KMS-11 (cell line): Measurements from ENCODE around the gene NMD3.
"Not testable (repeated sequence)": the region's sequence is repeated elsewhere in the genome, so short reads cannot be mapped to it uniquely, and the experiment has no call there.

ENCODE experiments used
- H2AFZ ChIP-seq: fragments of 200-600 bp; sonication (generic); 2 replicates; pipeline ENCODE4 v1.6.1; 2016; ENCODE audit warnings: antibody characterized with exemption, mixed run types, low read depth
- H3K27ac ChIP-seq: fragments of 200-600 bp; sonication (generic); 2 replicates; pipeline ENCODE4 v1.6.1; 2016; ENCODE audit warnings: mild to moderate bottlenecking, mixed run types
- H3K27me3 ChIP-seq: fragments of 200-600 bp; sonication (generic); 2 replicates; pipeline ENCODE4 v1.6.1; 2017; ENCODE audit warnings: mild to moderate bottlenecking, low read depth, mixed run types, moderate library complexity; ENCODE audit not compliant: insufficient read depth
- H3K36me3 ChIP-seq: fragments of 200-600 bp; sonication (generic); 2 replicates; pipeline ENCODE4 v1.6.1; 2017; ENCODE audit warnings: mild to moderate bottlenecking, mixed run types; ENCODE audit not compliant: insufficient read depth
- H3K4me1 ChIP-seq: fragments of 200-600 bp; sonication (generic); 2 replicates; pipeline ENCODE4 v1.6.1; 2016; ENCODE audit warnings: mild to moderate bottlenecking, low read depth, mixed run types; ENCODE audit not compliant: poor library complexity, severe bottlenecking
- H3K4me2 ChIP-seq: fragments of 200-600 bp; sonication (generic); 2 replicates; pipeline ENCODE4 v1.7.0; 2016; ENCODE audit warnings: mild to moderate bottlenecking, mixed run types
- H3K4me3 ChIP-seq: fragments of 200-600 bp; sonication (generic); IDR thresholded peaks from 2 replicates; pipeline ENCODE4 v1.6.1; 2017; ENCODE audit warnings: low read depth, low read length, mixed read lengths; ENCODE audit not compliant: insufficient read depth
- H3K79me2 ChIP-seq: fragments of 200-600 bp; sonication (generic); 2 replicates; pipeline ENCODE4 v1.6.1; 2016; ENCODE audit warnings: low read depth, mixed run types; ENCODE audit not compliant: insufficient read depth
- H3K9ac ChIP-seq: fragments of 200-600 bp; sonication (generic); 2 replicates; pipeline ENCODE4 v1.6.1; 2016; ENCODE audit warnings: mild to moderate bottlenecking, mixed run types
- H4K20me1 ChIP-seq: fragments of 200-600 bp; sonication (generic); 2 replicates; pipeline ENCODE4 v1.6.1; 2016; ENCODE audit warnings: mild to moderate bottlenecking, mixed run types; ENCODE audit not compliant: insufficient read depth
- TF ChIP-seq, protein P1 (sequence below): fragments of 200-600 bp; sonication (generic); conservative IDR thresholded peaks from 2 replicates; pipeline ENCODE4 v1.6.1; 2017; ENCODE audit warnings: low read depth, mild to moderate bottlenecking, antibody characterized with exemption, low read length, moderate library complexity, mixed read lengths

Gene NMD3

DNA sequence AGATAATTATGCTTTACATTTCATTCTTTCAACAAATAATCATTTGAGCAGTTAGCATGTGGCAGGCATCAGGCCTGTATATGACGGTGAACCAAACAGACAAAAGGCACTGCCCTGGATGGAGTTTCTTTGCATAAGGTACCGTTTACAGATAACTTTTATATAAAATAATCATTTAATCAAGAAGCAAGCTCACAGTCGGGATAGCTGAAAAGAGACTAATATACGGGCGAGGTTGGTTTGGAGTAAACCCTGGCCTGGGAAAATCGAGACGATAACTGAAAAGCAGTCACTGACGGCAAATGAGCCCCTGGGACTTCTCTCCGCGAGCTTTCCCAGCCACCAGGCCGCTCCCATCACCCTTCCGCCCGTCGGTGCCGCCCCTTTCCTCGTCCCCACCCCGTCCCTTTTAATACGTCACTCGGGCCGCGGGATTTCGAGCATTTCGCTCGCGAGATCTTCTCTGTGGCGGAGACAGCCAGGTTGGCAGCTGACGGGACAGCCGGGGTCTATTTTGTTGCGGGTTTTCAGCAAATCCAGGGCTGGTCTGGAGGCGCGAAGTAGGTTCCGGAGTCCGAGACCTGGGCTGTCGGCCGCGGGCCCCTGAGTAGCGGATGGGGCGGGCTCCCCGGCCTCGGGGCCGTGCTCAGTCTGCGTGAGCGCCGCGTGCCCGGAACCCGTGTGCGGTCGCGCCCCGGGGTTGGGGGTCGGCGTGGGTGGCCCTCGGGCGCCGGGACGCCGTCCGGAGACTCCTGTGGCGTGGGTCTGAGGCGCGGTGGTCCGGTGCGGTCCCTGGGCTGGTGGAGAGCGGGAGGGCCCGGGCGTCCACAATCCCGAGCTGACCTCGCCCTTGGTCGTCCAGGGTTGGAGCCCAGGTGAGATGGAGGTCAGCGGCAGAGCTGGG lies at the start of gene NMD3:
NMD3 (plus strand) TSS at position 462 of the 904 bp plus-strand sequence. CDS start 703 bp downstream, outside the sequence.
- peak within 1 kb of the TSS; percentile 92 for H3K9ac ChIP-seq
- peak within 1 kb of the TSS; percentile 86 for H2AFZ ChIP-seq
- peak within 1 kb of the TSS; percentile 61 for H3K4me3 ChIP-seq
- peaks cover 7% of the 10 kb centered on the region; the same call in 1 of the 2 replicates for H4K20me1 ChIP-seq
- H3K4me1 ChIP-seq = peaks cover 28% of the 10 kb centered on the region
- no peaks in the 10 kb centered on the region; the same call in 1 of the 2 replicates for H3K36me3 ChIP-seq
- H3K4me2 ChIP-seq = peak within 1 kb of the TSS; percentile 83
- H3K27ac ChIP-seq = peak within 1 kb of the TSS; percentile 68
- H3K79me2 ChIP-seq = peaks cover 36% of the 10 kb centered on the region
- H3K27me3 ChIP-seq = no peaks in the 10 kb centered on the region
- TF ChIP-seq, protein P1, sequence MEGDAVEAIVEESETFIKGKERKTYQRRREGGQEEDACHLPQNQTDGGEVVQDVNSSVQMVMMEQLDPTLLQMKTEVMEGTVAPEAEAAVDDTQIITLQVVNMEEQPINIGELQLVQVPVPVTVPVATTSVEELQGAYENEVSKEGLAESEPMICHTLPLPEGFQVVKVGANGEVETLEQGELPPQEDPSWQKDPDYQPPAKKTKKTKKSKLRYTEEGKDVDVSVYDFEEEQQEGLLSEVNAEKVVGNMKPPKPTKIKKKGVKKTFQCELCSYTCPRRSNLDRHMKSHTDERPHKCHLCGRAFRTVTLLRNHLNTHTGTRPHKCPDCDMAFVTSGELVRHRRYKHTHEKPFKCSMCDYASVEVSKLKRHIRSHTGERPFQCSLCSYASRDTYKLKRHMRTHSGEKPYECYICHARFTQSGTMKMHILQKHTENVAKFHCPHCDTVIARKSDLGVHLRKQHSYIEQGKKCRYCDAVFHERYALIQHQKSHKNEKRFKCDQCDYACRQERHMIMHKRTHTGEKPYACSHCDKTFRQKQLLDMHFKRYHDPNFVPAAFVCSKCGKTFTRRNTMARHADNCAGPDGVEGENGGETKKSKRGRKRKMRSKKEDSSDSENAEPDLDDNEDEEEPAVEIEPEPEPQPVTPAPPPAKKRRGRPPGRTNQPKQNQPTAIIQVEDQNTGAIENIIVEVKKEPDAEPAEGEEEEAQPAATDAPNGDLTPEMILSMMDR = no peak

DNA sequence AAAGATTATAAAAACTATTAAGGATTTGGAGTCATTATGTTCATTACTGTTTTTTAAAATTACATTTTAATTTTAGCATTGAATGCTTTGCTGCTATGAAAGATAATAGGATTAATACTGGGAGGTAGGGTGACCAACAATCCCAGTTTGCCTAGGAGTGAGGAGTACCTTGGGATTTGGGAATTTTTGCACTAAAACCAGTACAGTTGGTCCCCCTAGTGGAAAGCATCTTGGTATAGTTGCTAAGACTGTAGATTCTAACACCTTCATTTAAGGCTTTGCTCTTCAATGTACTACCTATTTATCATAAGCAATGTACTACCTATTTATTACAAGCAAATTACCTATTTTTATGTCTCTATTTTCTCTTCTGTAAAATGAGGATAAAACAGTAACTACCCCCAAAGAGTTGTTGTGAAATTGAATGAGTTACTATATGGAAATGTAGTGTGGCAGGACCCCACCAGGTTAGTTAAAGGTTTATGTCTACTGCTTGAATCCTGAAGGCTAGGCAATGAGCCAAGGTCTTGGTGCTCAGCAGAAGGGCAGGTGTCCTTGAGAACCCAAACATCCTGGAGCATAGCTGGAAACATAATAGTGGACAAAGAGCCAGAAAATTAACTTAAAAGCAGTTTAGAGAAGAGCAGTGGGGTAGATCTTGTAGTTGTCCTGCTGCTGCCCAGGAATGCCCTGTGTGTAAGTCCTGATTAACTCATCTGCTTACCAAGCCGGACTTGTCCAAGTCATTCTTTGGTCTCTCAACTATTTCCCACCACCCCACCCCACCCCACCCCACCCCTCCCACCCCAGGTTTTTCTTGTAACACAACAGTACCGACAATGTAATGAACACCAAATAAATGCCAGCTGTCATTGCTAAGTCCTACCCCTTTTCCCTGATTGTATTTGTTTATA lies 49.2 kb upstream of the NMD3 start:
- H4K20me1 ChIP-seq = no peaks in the 10 kb centered on the region
- TF ChIP-seq, protein P1 = no peak
- no peak overlapping the region for H3K4me2 ChIP-seq
- H2AFZ ChIP-seq = no peak overlapping the region
- no peaks in the 10 kb centered on the region for H3K27me3 ChIP-seq
- H3K79me2 ChIP-seq = no peaks in the 10 kb centered on the region
- H3K4me3 ChIP-seq = no peak overlapping the region
- no peak overlapping the region for H3K27ac ChIP-seq
- H3K36me3 ChIP-seq = no peaks in the 10 kb centered on the region
- no peak overlapping the region for H3K9ac ChIP-seq
- H3K4me1 ChIP-seq = no peaks in the 10 kb centered on the region

DNA sequence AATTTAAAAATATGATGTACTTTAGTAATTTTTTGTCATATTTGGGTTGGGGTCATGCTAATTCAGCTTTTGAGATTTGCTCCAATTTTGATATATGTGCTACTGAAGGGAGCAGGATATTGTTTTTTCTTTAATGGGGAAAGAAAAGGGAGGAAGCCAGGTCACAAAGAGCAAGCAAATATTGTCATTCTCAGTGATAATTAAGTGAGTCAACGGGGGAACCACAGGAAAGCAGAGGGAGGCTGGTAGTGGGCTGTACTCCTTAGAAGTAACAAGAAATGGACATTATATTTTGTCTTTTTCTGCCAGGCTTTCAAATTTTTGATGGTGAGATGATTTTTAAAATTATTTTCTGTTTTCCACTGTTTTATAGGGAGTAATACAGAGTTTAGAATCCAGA lies 45.6 kb upstream of the NMD3 start:
- H3K27ac ChIP-seq = no peak overlapping the region
- no peaks in the 10 kb centered on the region for H4K20me1 ChIP-seq
- H3K4me2 ChIP-seq = no peak overlapping the region
- H3K4me3 ChIP-seq = no peak overlapping the region
- no peaks in the 10 kb centered on the region for H3K79me2 ChIP-seq
- H3K9ac ChIP-seq = no peak overlapping the region
- no peaks in the 10 kb centered on the region for H3K4me1 ChIP-seq
- TF ChIP-seq, protein P1 = no peak
- no peaks in the 10 kb centered on the region for H3K36me3 ChIP-seq
- no peaks in the 10 kb centered on the region for H3K27me3 ChIP-seq
- no peak overlapping the region for H2AFZ ChIP-seq

DNA sequence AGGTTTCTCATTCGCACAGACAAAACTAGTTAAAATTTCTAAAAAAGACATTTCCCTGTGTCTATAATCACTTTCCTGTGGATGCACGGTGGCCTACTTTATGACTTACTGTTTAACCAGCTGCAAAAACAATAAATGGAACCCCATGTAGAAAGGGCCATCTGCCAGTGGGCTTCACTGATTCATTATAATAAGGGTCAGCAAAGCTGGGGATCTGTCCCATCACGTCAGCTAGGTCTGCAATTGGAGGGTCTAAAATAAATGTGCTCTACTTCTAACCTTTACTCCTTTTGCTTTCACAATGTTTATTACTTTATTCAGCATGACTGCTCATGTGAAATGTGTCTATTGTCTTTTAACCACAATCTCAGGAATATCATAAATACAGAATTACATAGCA lies 43.1 kb upstream of the NMD3 start:
- H3K4me2 ChIP-seq = no peak overlapping the region
- H3K36me3 ChIP-seq = no peaks in the 10 kb centered on the region
- H3K27ac ChIP-seq = no peak overlapping the region
- no peak overlapping the region for H3K4me3 ChIP-seq
- H3K4me1 ChIP-seq = no peaks in the 10 kb centered on the region
- H2AFZ ChIP-seq = no peak overlapping the region
- H3K79me2 ChIP-seq = no peaks in the 10 kb centered on the region
- no peaks in the 10 kb centered on the region for H4K20me1 ChIP-seq
- no peak overlapping the region for H3K9ac ChIP-seq
- H3K27me3 ChIP-seq = no peaks in the 10 kb centered on the region
- TF ChIP-seq, protein P1 = no peak

DNA sequence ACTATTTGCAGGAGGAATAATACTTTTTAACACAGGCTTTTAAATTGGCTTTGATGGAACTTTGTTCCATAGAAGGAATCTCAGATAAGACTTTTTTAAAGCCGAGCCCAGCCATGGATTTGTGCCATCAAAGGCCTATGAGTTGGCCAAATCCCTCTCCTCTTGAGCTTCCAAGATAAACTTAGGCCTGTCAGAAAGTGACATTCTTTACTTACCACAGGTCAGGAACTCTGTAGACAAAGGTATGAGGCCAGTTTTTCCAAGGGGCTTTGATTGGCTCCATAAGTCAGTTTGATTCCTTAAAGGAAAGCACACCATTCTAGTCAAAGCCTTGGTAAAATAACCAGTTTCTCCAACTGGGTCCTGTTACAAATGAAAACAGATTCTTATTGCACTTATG lies 39.7 kb upstream of the NMD3 start:
- H3K4me2 ChIP-seq, H3K27ac ChIP-seq, H3K27me3 ChIP-seq, H3K4me1 ChIP-seq, H4K20me1 ChIP-seq, H3K79me2 ChIP-seq, H3K9ac ChIP-seq, H2AFZ ChIP-seq, H3K4me3 ChIP-seq, H3K36me3 ChIP-seq: not testable (repeated sequence)
